SH-SY5Y (cell line): ENCODE results near the gene OSBPL1A.

ENCODE experiments used
- GATA2 ChIP-seq: IDR thresholded peaks from 2 replicates; pipeline ENCODE4 v1.6.1; 2011; ENCODE audit warnings: mild to moderate bottlenecking, low read depth, low read length
- GATA3 ChIP-seq: IDR thresholded peaks from 2 replicates; pipeline ENCODE4 v1.6.1; 2011; ENCODE audit warnings: low read depth, mild to moderate bottlenecking, low read length, moderate library complexity

GRCh38 chr18:24300703-24301102 is 96.9 kb downstream of the OSBPL1A start:
- TF ChIP-seq GATA3 = no peak
- no peak for TF ChIP-seq GATA2
